Colonic mucosa (tissue), 4 donors: ENCODE results near the gene PPP2R5E. TPM values are rescaled to one million over a fixed set of nuclear protein-coding genes. Genes with fewer than 3 reads are reported as not detected.

Source experiments
- DNase-seq: peaks from one replicate; pipeline ENCODE4 v3.0.0-alpha.2; 2020
- H3K27ac ChIP-seq: fragments of 200-600 bp; one replicate; pipeline ENCODE4 v1.8.0; 2021
- H3K27me3 ChIP-seq: fragments of 200-600 bp; one replicate; pipeline ENCODE4 v1.8.0; 2021
- H3K36me3 ChIP-seq: fragments of 200-600 bp; one replicate; pipeline ENCODE4 v1.8.0; 2021
- H3K4me1 ChIP-seq: fragments of 200-600 bp; one replicate; pipeline ENCODE4 v1.8.0; 2021; ENCODE audit warnings: mild to moderate bottlenecking
- H3K4me3 ChIP-seq: fragments of 200-600 bp; one replicate; pipeline ENCODE4 v1.8.0; 2021
- H3K9ac ChIP-seq, 2 donors: one replicate each; pipeline ENCODE4 v1.7.0; 2013; ENCODE audit warnings: control low read depth in 2 of 2, low read depth in 2 of 2, low read length in 2 of 2
- H3K9me3 ChIP-seq: fragments of 200-600 bp; one replicate; pipeline ENCODE4 v1.8.0; 2021
- CTCF ChIP-seq: fragments of 200-600 bp; IDR thresholded peaks from one replicate; pipeline ENCODE4 v1.8.0; 2022; ENCODE audit warnings: antibody characterized with exemption, mild to moderate bottlenecking
- intact Hi-C: fragments of 100-400 bp; cut with DNase I; formaldehyde crosslinking; loops from one replicate; pipeline ENCODE4 v1.14.1; 2022
- total RNA-seq, 2 donors: library from RNA; stranded (reverse); fragmentation: NEBNext Ultra II Directional in 1 of 2; extraction: Animal tissue kit (Norgen Biotek cat#: 25700) in 1 of 2; gene quantifications; one replicate each; pipeline ENCODE4 v1.2.1, GENCODE V29; 2021
- donor health status: healthy.
- donor health status: DM: no; HTN: no; CAD: no.
- donor health status: DM: no; HTN: no; CAD: no.

PPP2R5E gene
- total RNA-seq, 2 donors from 2014 or later = 58.0 to 62.7 TPM

- no peak for DNase-seq
- H3K27me3 ChIP-seq = no peaks in the 10 kb centered on the region
- H3K27ac ChIP-seq = no peak overlapping the region
- no peak overlapping the region for H3K4me3 ChIP-seq
- TF ChIP-seq CTCF = no peak
- H3K4me1 ChIP-seq = no peaks in the 10 kb centered on the region
- H3K9ac ChIP-seq = no peak overlapping the region
- H3K36me3 ChIP-seq = no peaks in the 10 kb centered on the region
- H3K9me3 ChIP-seq = no peaks in the 10 kb centered on the region
- intact Hi-C loops = no loop called here
These were observed 119.8 kb downstream of the PPP2R5E start for GRCh38 chr14:63423381-63423780.

GRCh38 chr14:63421919-63422318, 121.3 kb downstream of the PPP2R5E start:
- no peaks in the 10 kb centered on the region for H3K4me1 ChIP-seq
- DNase-seq = no peak
- H3K27ac ChIP-seq = no peak overlapping the region
- no peaks in the 10 kb centered on the region for H3K36me3 ChIP-seq
- H3K9ac ChIP-seq = no peak overlapping the region
- intact Hi-C loops = no loop called here
- no peak for TF ChIP-seq CTCF
- H3K27me3 ChIP-seq = no peaks in the 10 kb centered on the region
- H3K9me3 ChIP-seq = no peaks in the 10 kb centered on the region
- H3K4me3 ChIP-seq = no peak overlapping the region

GRCh38 chr14:63421226-63421625, 122.0 kb downstream of the PPP2R5E start:
- Histone ChIP-seq H3K9ac (no peak overlapping the region), H3K36me3 (no peaks in the 10 kb centered on the region), H3K4me3 (no peak overlapping the region), H3K27me3 (no peaks in the 10 kb centered on the region), H3K27ac (no peak overlapping the region), H3K9me3 (no peaks in the 10 kb centered on the region), H3K4me1 (no peaks in the 10 kb centered on the region)
- DNase-seq = no peak
- TF ChIP-seq CTCF = no peak
- intact Hi-C loops = no loop called here

- H3K27me3 ChIP-seq = no peaks in the 10 kb centered on the region
- H3K9me3 ChIP-seq = no peaks in the 10 kb centered on the region
- DNase-seq = no peak
- no peak overlapping the region for H3K4me3 ChIP-seq
- TF ChIP-seq CTCF = no peak
- no peak overlapping the region for H3K9ac ChIP-seq
- intact Hi-C loops = no loop called here
- no peaks in the 10 kb centered on the region for H3K4me1 ChIP-seq
- H3K36me3 ChIP-seq = no peaks in the 10 kb centered on the region
- H3K27ac ChIP-seq = no peak overlapping the region
These were observed 125.2 kb downstream of the PPP2R5E start for GRCh38 chr14:63418020-63418419.

GRCh38 chr14:63413009-63413408, 130.2 kb downstream of the PPP2R5E start:
- H3K36me3 ChIP-seq = no peaks in the 10 kb centered on the region
- intact Hi-C loops = no loop called here
- TF ChIP-seq CTCF = no peak

GRCh38 chr14:63406333-63406732, 136.8 kb downstream of the PPP2R5E start:
- intact Hi-C loops = no loop called here
- TF ChIP-seq CTCF = no peak
- Histone ChIP-seq H3K27ac (no peak overlapping the region), H3K36me3 (no peaks in the 10 kb centered on the region), H3K9me3 (no peaks in the 10 kb centered on the region), H3K4me3 (no peak overlapping the region), H3K4me1 (peaks cover 6% of the 10 kb centered on the region), H3K9ac (no peak overlapping the region), H3K27me3 (no peaks in the 10 kb centered on the region)
- no peak for DNase-seq

More at GRCh38 chr14:63413009-63413408, 130.2 kb downstream of the PPP2R5E start:
- no peaks in the 10 kb centered on the region for H3K27me3 ChIP-seq
- DNase-seq = no peak
- H3K27ac ChIP-seq = no peak overlapping the region
- no peaks in the 10 kb centered on the region for H3K4me1 ChIP-seq
- H3K4me3 ChIP-seq = no peak overlapping the region
- no peaks in the 10 kb centered on the region for H3K9me3 ChIP-seq
- H3K9ac ChIP-seq = no peak overlapping the region
